Measurements from ENCODE around the gene KLF16. TPM values are rescaled to one million over a fixed set of nuclear protein-coding genes. Genes with fewer than 3 reads are reported as not detected.

Gene KLF16
- total RNA-seq, 1 donor from 2014 or later: 2.6 TPM

DNA sequence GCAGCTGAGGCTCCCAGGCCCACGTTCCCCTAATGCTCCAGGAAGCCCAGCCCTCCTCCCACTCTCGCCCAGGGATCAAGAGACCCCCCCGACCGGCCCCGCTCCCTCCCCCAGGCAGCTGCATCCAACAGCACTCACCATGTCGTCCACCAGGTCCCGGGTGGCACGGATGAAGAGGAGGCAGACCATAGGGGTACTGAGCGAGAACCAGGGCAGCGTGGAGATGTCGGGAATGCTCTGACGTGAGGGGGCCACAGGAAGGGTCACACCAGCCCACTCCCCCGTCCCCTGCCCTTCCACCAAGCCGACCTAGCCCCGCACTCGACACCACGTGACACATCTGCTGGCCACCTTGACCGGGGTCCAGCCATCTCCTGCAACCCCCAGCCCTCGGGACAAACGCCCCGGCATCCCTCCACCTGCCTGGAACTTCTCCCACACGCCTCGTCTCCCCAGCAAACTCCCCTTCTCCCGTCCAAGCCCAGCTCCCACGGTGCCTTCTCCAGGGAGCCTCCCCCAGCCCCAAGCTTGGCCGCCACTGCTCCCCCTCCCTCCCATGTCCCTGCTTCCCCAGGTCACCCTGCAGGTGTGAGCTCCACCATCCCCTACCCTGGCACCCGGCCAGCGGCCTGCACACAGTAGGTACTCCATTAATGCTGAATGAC lies 56.2 kb downstream of the KLF16 start:
- H3K4me1 ChIP-seq (ENCODE audit: control insufficient read depth in 3 of 3, insufficient read depth in 3 of 3, low read length in 3 of 3): peaks cover 0 to 4% (median 3%) of the 10 kb centered on the region in 3 donors
- no peak overlapping the region for H3K4me3 ChIP-seq (ENCODE audit: low read length in 3 of 3)
- no peaks in the 10 kb centered on the region for H3K36me3 ChIP-seq (ENCODE audit: control insufficient read depth in 3 of 3, insufficient read depth in 3 of 3, low read length in 3 of 3)
- no peaks in the 10 kb centered on the region for H3K9me3 ChIP-seq (ENCODE audit: control insufficient read depth in 3 of 3, low read length in 3 of 3)
- peaks cover 0 to 6% (median 3%) of the 10 kb centered on the region in 3 donors for H3K27me3 ChIP-seq (ENCODE audit: control insufficient read depth in 3 of 3, insufficient read depth in 3 of 3, low read length in 3 of 3)
- no peak overlapping the region for H3K27ac ChIP-seq (ENCODE audit: low read depth, low read length)
- no peak overlapping the region for H3K9ac ChIP-seq (ENCODE audit: low read depth in 1 of 3, low read length in 3 of 3)

DNA sequence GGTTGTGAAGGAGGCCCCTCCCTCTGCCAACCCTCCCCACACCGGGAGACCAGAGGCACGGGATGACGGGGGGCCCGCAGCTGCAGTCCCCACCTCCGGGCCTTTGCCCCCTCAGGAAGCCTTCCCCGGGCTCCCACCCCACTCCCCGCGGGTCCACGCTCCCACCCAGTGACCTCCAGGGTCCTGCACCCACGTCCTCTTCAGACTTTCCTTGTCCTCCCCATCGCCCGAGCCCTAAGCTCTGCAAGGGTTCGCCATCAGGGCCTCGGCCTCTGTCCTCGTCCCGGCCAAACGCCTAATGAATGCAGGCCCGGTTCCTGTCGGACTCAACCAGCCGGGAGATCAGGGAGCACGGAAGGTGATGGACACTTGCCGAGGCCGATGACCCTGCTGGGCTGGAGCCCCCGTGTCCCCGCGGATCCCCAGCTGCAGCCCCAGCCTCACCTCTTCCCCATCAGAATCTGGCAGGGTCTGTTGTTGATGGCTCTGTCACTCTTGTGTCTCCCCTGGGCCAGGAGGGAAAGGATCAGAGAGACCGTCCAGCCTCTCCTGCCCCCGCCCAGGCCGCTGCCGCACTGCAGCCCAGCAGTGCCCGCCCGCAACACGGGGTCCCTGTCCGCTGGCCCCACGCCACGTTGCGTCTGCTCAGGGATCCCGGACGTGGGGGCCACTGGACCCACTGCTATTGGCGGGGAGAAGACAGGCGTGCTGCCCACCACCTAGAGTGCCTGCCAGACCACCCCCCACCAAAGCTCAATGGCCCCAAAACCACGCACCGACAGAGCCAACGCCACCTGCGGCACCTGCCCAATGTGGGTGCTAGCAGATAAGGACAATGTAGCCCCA lies 57.0 kb downstream of the KLF16 start:
- Histone ChIP-seq H3K36me3 (ENCODE audit: control insufficient read depth in 3 of 3, insufficient read depth in 3 of 3, low read length in 3 of 3) (no peaks in the 10 kb centered on the region), H3K9me3 (ENCODE audit: control insufficient read depth in 3 of 3, low read length in 3 of 3) (no peaks in the 10 kb centered on the region), H3K27ac (ENCODE audit: low read depth, low read length) (no peak overlapping the region), H3K4me1 (ENCODE audit: control insufficient read depth in 3 of 3, insufficient read depth in 3 of 3, low read length in 3 of 3) (peaks cover 0 to under 1% (median 0%) of the 10 kb centered on the region in 3 donors), H3K27me3 (ENCODE audit: control insufficient read depth in 3 of 3, insufficient read depth in 3 of 3, low read length in 3 of 3) (peaks cover 0 to 6% (median 3%) of the 10 kb centered on the region in 3 donors), H3K9ac (ENCODE audit: low read depth in 1 of 3, low read length in 3 of 3) (no peak overlapping the region), H3K4me3 (ENCODE audit: low read length in 3 of 3) (no peak overlapping the region)

DNA sequence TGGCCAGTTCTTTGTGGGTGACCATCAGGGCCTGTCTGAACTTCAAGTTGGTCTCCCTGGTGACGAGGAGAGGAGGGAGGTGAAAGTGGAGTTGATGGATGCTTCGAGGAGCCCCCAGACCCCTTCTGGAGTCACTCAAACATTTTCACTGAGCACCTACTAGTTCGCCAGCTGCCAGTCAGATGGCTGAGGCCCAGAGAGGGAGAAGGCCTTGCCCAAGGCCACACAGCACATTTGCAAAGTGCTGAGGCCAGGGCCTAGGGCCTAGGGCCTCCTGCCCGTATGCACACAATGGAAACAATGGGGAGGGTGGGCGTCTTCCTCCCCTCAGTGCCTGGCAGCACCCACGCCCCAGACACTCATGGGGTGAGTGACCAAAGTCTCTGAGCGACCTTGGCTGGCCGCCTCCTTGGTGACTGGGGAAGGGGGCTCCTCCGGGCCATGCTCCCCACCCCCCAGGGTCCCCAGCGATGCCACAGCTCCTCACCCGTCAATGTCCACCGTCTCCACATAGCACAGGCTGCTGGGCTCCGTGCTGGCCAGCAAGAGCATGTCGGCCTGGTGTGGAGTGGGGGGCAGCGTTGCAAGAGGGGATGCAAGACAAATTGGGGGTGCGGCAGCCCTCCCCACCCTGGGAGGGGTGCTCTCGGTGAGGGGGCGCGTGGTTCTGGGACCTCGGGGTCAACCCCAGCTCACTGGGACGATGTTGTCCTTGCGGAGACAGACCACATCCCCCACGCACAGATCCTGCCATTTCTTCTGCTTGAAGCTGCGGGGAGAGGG lies 57.8 kb downstream of the KLF16 start:
- Histone ChIP-seq H3K9me3 (ENCODE audit: control insufficient read depth in 3 of 3, low read length in 3 of 3) (no peaks in the 10 kb centered on the region), H3K27ac (ENCODE audit: low read depth, low read length) (no peak overlapping the region), H3K27me3 (ENCODE audit: control insufficient read depth in 3 of 3, insufficient read depth in 3 of 3, low read length in 3 of 3) (peaks cover 0 to 6% (median 3%) of the 10 kb centered on the region in 3 donors), H3K36me3 (ENCODE audit: control insufficient read depth in 3 of 3, insufficient read depth in 3 of 3, low read length in 3 of 3) (no peaks in the 10 kb centered on the region), H3K9ac (ENCODE audit: low read depth in 1 of 3, low read length in 3 of 3) (no peak overlapping the region), H3K4me3 (ENCODE audit: low read length in 3 of 3) (no peak overlapping the region), H3K4me1 (ENCODE audit: control insufficient read depth in 3 of 3, insufficient read depth in 3 of 3, low read length in 3 of 3) (no peaks in the 10 kb centered on the region)

DNA sequence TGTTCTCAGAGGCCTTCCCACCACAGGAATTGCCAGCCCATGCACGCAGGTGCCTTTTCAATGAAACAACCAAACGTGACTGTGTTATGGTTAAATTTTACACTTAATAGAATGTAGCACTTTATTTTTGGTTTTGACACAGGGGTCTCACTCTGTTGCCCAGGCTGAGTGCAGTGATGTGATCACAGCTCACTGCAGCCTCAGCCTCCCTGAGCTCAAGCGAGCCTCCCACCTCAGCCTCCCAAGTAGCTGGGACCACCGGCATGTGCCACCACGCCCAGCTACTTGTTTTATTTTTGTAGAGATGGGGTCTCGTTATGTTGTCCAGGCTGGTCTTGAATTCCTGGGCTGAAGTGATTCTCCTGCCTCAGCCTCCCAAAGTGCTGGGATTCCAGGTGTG lies 58.5 kb downstream of the KLF16 start:
- no peaks in the 10 kb centered on the region for H3K36me3 ChIP-seq (ENCODE audit: control insufficient read depth in 3 of 3, insufficient read depth in 3 of 3, low read length in 3 of 3)

More for the DNA sequence above, 58.5 kb downstream of the KLF16 start:
- H3K27ac ChIP-seq (ENCODE audit: low read depth, low read length): no peak overlapping the region
- no peaks in the 10 kb centered on the region for H3K9me3 ChIP-seq (ENCODE audit: control insufficient read depth in 3 of 3, low read length in 3 of 3)
- no peak overlapping the region for H3K9ac ChIP-seq (ENCODE audit: low read depth in 1 of 3, low read length in 3 of 3)
- no peak overlapping the region for H3K4me3 ChIP-seq (ENCODE audit: low read length in 3 of 3)
- peaks cover 5 to 9% (median 6%) of the 10 kb centered on the region in 3 donors for H3K27me3 ChIP-seq (ENCODE audit: control insufficient read depth in 3 of 3, insufficient read depth in 3 of 3, low read length in 3 of 3)
- no peaks in the 10 kb centered on the region for H3K4me1 ChIP-seq (ENCODE audit: control insufficient read depth in 3 of 3, insufficient read depth in 3 of 3, low read length in 3 of 3)

Other genes with a start within 250 kb of the KLF16 start
- gene TCF3, start 211.0 kb downstream of the KLF16 start, total RNA-seq: 44.4 TPM
- gene ONECUT3, start 110.1 kb downstream of the KLF16 start, total RNA-seq: not detected
- 0.52 TPM for gene ATP8B3, start 51.3 kb downstream of the KLF16 start, total RNA-seq
- gene REXO1, start 15.1 kb downstream of the KLF16 start, total RNA-seq: 5.7 TPM
- gene ABHD17A, start 21.9 kb upstream of the KLF16 start, total RNA-seq: 52.7 TPM
- 1.0 TPM for gene ADAT3, start 41.8 kb upstream of the KLF16 start, total RNA-seq
- 8.9 TPM for gene SCAMP4, start 41.8 kb upstream of the KLF16 start, total RNA-seq
- 24.0 TPM for gene CSNK1G2, start 77.6 kb upstream of the KLF16 start, total RNA-seq
- 28.7 TPM for gene BTBD2, start 152.1 kb upstream of the KLF16 start, total RNA-seq
- gene MKNK2, start 187.7 kb upstream of the KLF16 start, total RNA-seq: 32.4 TPM
- gene MOB3A, start 232.7 kb upstream of the KLF16 start, total RNA-seq: 12.0 TPM
- 2.1 TPM for gene IZUMO4, start 233.3 kb upstream of the KLF16 start, total RNA-seq